Measurements from ENCODE around the gene KRT7.

Gene KRT7

DNA sequence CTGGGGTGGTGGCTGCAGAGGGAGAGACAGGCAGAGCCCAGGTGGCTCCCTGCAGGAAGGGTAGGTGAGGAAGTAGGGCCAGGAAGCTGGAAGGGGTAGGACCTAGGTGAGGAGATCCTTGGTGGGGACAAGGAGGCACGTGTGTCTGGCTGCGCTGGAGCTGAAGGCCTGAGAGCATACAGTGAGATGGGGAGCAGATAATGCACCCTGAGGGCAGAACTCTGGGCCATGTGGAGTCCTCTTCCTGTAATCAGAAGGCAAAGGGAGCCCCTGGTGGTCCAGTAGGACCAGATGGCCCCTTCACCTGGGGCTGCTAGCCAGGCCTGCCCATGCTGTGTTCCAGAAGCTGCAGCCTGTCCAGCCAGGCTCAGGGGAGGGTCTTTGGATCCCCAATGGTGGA is 25.9 kb upstream of the KRT7 start:
- Histone ChIP-seq H3F3A (ENCODE audit: control insufficient read depth, insufficient read depth) (no peaks in the 10 kb centered on the region), H3K27me3 (ENCODE audit: control insufficient read depth, low read length) (peaks cover 2% of the 10 kb centered on the region; the same call in 1 of the 2 replicates), H3K79me2 (ENCODE audit: control insufficient read depth, low read length) (no peaks in the 10 kb centered on the region), H4K20me1 (ENCODE audit: control insufficient read depth, insufficient read depth, low read depth, low read length) (no peaks in the 10 kb centered on the region), H3K9me3 (ENCODE audit: control insufficient read depth, insufficient read depth, low read length) (no peaks in the 10 kb centered on the region), H3K4me2 (ENCODE audit: low read length) (no peak overlapping the region), H3K27ac (ENCODE audit: low read depth, low read length) (no peak overlapping the region), H3K9me2 (replicated peaks; ENCODE audit: control insufficient read depth, low read length) (no peaks in the 10 kb centered on the region), H3K4me3 (ENCODE audit: low read length) (no peak overlapping the region), H3K36me3 (ENCODE audit: control insufficient read depth, low read length) (no peaks in the 10 kb centered on the region), H3K4me1 (ENCODE audit: control insufficient read depth, low read length) (no peaks in the 10 kb centered on the region)
- TF ChIP-seq, protein P1, sequence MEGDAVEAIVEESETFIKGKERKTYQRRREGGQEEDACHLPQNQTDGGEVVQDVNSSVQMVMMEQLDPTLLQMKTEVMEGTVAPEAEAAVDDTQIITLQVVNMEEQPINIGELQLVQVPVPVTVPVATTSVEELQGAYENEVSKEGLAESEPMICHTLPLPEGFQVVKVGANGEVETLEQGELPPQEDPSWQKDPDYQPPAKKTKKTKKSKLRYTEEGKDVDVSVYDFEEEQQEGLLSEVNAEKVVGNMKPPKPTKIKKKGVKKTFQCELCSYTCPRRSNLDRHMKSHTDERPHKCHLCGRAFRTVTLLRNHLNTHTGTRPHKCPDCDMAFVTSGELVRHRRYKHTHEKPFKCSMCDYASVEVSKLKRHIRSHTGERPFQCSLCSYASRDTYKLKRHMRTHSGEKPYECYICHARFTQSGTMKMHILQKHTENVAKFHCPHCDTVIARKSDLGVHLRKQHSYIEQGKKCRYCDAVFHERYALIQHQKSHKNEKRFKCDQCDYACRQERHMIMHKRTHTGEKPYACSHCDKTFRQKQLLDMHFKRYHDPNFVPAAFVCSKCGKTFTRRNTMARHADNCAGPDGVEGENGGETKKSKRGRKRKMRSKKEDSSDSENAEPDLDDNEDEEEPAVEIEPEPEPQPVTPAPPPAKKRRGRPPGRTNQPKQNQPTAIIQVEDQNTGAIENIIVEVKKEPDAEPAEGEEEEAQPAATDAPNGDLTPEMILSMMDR (IDR thresholded peaks at IDR 0.05; ENCODE audit: low read depth, low read length, poor library complexity, severe bottlenecking): no peak
- no peak for TF ChIP-seq EZH2phosphoT487 (IDR thresholded peaks at IDR 0.05; ENCODE audit: borderline replicate concordance, low read length)

DNA sequence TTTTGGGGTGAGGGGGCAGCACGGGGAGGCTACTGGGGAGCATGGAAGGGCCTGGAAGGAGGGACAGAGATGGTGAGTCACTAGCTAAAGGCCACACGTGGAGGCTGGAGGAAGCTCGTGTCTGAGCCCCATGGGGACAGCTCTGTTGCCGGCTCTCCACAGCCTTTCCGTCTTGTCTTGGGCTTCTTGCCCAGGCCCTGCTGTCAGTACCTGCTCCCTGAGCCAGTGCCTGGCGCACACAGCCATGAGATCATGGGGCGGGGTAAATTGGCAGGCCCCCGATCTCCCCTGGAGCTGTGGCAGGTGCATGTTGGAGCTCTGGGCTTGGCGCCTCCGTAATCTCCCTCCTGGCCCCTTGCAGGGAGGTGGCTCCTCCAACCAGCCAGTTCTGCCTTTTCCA is 25.1 kb upstream of the KRT7 start:
- no peaks in the 10 kb centered on the region for H4K20me1 ChIP-seq (ENCODE audit: control insufficient read depth, insufficient read depth, low read depth, low read length)
- H3K4me3 ChIP-seq (ENCODE audit: low read length): no peak overlapping the region
- no peaks in the 10 kb centered on the region for H3K9me2 ChIP-seq (replicated peaks; ENCODE audit: control insufficient read depth, low read length)
- no peaks in the 10 kb centered on the region for H3K36me3 ChIP-seq (ENCODE audit: control insufficient read depth, low read length)
- no peaks in the 10 kb centered on the region for H3K79me2 ChIP-seq (ENCODE audit: control insufficient read depth, low read length)
- no peaks in the 10 kb centered on the region for H3F3A ChIP-seq (ENCODE audit: control insufficient read depth, insufficient read depth)
- TF ChIP-seq, protein P1 (IDR thresholded peaks at IDR 0.05; ENCODE audit: low read depth, low read length, poor library complexity, severe bottlenecking): no peak
- TF ChIP-seq EZH2phosphoT487 (IDR thresholded peaks at IDR 0.05; ENCODE audit: borderline replicate concordance, low read length): no peak
- H3K27me3 ChIP-seq (ENCODE audit: control insufficient read depth, low read length): peaks cover 2% of the 10 kb centered on the region; the same call in 1 of the 2 replicates
- H3K4me1 ChIP-seq (ENCODE audit: control insufficient read depth, low read length): no peaks in the 10 kb centered on the region
- H3K27ac ChIP-seq (ENCODE audit: low read depth, low read length): no peak overlapping the region
- H3K9me3 ChIP-seq (ENCODE audit: control insufficient read depth, insufficient read depth, low read length): no peaks in the 10 kb centered on the region
- no peak overlapping the region for H3K4me2 ChIP-seq (ENCODE audit: low read length)

DNA sequence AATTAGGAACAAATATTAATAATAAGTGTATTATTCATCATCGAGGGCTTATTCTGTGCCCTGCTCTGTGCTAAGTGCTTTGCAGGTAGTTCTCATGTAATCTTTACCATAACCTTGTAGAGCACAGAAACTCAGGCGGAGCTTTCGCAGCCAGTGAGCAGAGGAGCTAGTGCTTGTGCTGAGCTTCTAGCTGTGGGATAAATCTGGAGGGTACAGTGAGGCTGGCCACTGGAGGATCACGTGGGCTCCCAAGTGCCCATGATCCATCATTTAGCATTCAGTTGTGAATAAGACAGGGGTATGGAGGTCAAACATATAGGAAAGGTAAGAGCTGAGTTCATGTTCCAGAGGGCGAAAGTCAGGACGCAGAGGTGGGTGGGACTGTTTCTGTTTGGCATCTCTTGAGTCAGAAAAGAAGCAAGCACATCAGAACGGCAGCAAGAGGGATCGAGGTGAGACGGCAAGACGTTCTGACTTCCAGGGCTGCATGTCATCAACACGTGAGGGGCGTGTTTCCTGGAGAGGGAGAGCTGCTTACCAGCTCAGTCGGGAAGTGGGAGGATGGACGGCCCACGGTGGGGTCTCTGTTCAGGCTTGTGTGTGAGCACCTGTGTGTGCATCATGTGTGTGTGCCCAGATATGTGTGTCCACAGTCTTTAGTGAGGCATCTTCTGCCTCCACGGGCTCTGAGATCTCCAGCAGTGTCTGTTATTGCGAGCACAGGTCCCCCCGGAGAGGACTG is 24.4 kb upstream of the KRT7 start:
- 0 out of 2 replicates have a peak, but pooled peaks cover 2% of the 10 kb centered on the region for H3K27me3 ChIP-seq (ENCODE audit: control insufficient read depth, low read length)
- no peaks in the 10 kb centered on the region for H3K9me2 ChIP-seq (replicated peaks; ENCODE audit: control insufficient read depth, low read length)
- H4K20me1 ChIP-seq (ENCODE audit: control insufficient read depth, insufficient read depth, low read depth, low read length): peaks cover under 1% of the 10 kb centered on the region; the same call in 1 of the 2 replicates
- TF ChIP-seq, protein P1 (IDR thresholded peaks at IDR 0.05; ENCODE audit: low read depth, low read length, poor library complexity, severe bottlenecking): no peak
- TF ChIP-seq EZH2phosphoT487 (IDR thresholded peaks at IDR 0.05; ENCODE audit: borderline replicate concordance, low read length): no peak
- no peaks in the 10 kb centered on the region for H3K4me1 ChIP-seq (ENCODE audit: control insufficient read depth, low read length)
- H3K27ac ChIP-seq (ENCODE audit: low read depth, low read length): no peak overlapping the region
- no peaks in the 10 kb centered on the region for H3K36me3 ChIP-seq (ENCODE audit: control insufficient read depth, low read length)
- no peak overlapping the region for H3K4me3 ChIP-seq (ENCODE audit: low read length)
- no peak overlapping the region for H3K4me2 ChIP-seq (ENCODE audit: low read length)
- no peaks in the 10 kb centered on the region for H3K79me2 ChIP-seq (ENCODE audit: control insufficient read depth, low read length)
- no peaks in the 10 kb centered on the region for H3F3A ChIP-seq (ENCODE audit: control insufficient read depth, insufficient read depth)
- no peaks in the 10 kb centered on the region for H3K9me3 ChIP-seq (ENCODE audit: control insufficient read depth, insufficient read depth, low read length)
